Neural crest cell (in vitro differentiated cells): Measurements from ENCODE around the gene TMBIM4. TPM values are rescaled to one million over a fixed set of nuclear protein-coding genes. Genes with fewer than 3 reads are reported as not detected.

Experiments used
- DNase-seq: peaks from one replicate; pipeline ENCODE4 v3.0.0; 2021; ENCODE audit warnings: low read depth, mixed read lengths, low spot score
- H3K27ac Mint-ChIP-seq: one replicate; pipeline ENCODE4 v1.8.0; 2021; ENCODE audit warnings: mild to moderate bottlenecking, mixed read lengths; ENCODE audit not compliant: unreplicated experiment
- H3K27me3 Mint-ChIP-seq: 2 replicates; pipeline ENCODE4 v1.8.0; 2021; ENCODE audit warnings: low read depth, mild to moderate bottlenecking, mixed read lengths
- H3K36me3 Mint-ChIP-seq: 2 replicates; pipeline ENCODE4 v1.8.0; 2021; ENCODE audit warnings: low read depth, mild to moderate bottlenecking, mixed read lengths
- H3K4me1 Mint-ChIP-seq: 2 replicates; pipeline ENCODE4 v1.8.0; 2021; ENCODE audit warnings: mixed read lengths
- H3K4me3 Mint-ChIP-seq: one replicate; pipeline ENCODE4 v1.8.0; 2021; ENCODE audit warnings: mild to moderate bottlenecking, mixed read lengths
- H3K9me3 Mint-ChIP-seq: 2 replicates; pipeline ENCODE4 v1.8.0; 2021; ENCODE audit warnings: mixed read lengths
- CTCF ChIP-seq: fragments of 200-600 bp; sonication (generic); conservative IDR thresholded peaks from 2 replicates; pipeline ENCODE4 v1.5.0; 2021; ENCODE audit warnings: antibody characterized with exemption, mild to moderate bottlenecking
- total RNA-seq: library from RNA; stranded (reverse); gene quantifications from 2 replicates; pipeline ENCODE4 v1.2.1, GENCODE V29; 2021

Gene TMBIM4
- total RNA-seq, 1 donor from 2014 or later, result 27.2 TPM

GRCh38 chr12:66107451-66107915 lies 62.3 kb downstream of the TMBIM4 start:
- peak; percentile 85 for TF ChIP-seq CTCF
- DNase-seq, result peak; percentile 80
- H3K9me3 Mint-ChIP-seq, result no peaks in the 10 kb centered on the region
- no peak overlapping the region for H3K27ac Mint-ChIP-seq
- no peaks in the 10 kb centered on the region for H3K36me3 Mint-ChIP-seq
- no peaks in the 10 kb centered on the region for H3K27me3 Mint-ChIP-seq
- H3K4me1 Mint-ChIP-seq, result peaks cover 9% of the 10 kb centered on the region
- no peak overlapping the region for H3K4me3 Mint-ChIP-seq

DNA sequence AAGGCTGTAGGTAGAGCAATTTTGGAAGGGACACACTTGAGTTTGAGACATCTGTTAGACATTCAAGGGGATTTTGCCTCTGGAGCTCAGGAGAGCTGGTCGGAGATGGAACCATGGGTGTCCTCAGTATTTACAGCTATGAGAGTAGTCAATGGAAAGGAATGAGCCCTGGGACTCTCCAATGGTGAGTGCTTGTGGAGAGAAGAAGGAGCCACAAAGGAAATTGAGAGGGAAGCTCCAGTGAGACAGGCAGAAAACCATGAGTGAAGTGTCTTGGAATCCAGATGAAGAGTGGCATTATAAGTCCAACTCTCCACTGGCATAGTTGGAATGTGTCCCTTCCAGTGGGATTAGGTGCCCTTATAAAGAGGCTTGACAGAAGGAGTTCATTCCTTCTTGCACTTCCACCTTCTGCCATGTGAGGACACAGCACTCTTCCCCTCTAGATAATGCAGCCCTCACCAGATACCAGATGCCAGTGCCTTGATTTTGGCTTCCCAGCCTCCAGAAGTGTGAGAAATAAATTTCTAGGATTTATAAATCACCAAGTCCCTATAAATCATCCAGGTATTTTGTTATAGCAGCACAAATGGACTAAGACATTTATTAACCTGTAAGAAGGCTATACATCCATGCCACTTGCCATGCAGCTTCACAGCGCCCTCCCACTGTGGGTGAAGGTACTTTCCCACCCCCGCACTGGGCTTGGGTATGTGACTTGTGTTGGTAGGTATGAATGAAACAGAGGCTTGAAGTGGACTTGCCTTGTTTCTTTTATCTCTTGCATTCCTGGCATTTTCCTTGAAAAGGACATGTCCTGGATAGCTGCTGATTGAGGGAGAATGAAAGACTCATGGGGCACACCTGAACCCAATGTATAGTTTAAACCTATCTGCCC lies 66.5 kb downstream of the TMBIM4 start:
- H3K27me3 Mint-ChIP-seq, result no peaks in the 10 kb centered on the region
- no peak for TF ChIP-seq CTCF
- peaks cover 3% of the 10 kb centered on the region for H3K9me3 Mint-ChIP-seq
- peaks cover 6% of the 10 kb centered on the region for H3K4me1 Mint-ChIP-seq
- H3K36me3 Mint-ChIP-seq, result peaks cover 6% of the 10 kb centered on the region
- DNase-seq, result no peak
- H3K27ac Mint-ChIP-seq, result no peak overlapping the region
- no peak overlapping the region for H3K4me3 Mint-ChIP-seq

DNA sequence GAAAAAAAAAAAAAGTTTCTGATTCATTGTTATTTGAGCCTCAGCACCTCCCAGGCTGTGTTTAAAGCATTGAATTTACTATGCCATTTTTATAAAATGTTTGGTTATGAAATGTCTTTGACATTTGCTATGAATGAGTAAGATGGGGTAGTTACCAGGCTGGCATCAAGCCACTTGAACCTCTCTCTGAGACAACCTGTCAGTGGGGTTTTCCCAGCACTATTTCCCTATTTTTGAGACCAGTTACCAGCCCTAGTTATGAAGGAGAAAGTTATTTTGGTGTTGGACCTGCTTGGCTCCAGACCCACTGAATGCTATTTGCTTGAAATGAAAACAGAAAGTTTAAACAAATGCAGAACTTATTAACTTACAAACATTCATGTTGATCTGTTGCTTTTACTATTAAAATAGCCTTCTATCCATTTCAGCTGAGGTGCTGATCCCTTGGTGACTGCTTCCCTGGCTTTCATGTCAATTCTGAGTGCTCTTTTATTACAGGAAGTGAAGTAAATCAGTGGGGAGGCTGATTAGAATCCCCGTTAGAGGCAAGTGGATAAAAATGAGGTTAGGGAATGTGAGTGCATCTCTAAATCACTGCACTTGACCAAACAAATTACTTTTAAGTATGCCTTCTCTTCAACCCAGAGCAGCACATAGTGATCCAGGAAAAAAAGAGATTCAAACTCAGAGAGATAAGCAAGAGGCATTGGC lies 77.1 kb downstream of the TMBIM4 start:
- H3K4me1 Mint-ChIP-seq, result no peaks in the 10 kb centered on the region
- H3K27me3 Mint-ChIP-seq, result no peaks in the 10 kb centered on the region
- no peak overlapping the region for H3K27ac Mint-ChIP-seq
- no peak for TF ChIP-seq CTCF
- no peak for DNase-seq
- no peaks in the 10 kb centered on the region for H3K36me3 Mint-ChIP-seq
- H3K9me3 Mint-ChIP-seq, result no peaks in the 10 kb centered on the region
- no peak overlapping the region for H3K4me3 Mint-ChIP-seq

DNA sequence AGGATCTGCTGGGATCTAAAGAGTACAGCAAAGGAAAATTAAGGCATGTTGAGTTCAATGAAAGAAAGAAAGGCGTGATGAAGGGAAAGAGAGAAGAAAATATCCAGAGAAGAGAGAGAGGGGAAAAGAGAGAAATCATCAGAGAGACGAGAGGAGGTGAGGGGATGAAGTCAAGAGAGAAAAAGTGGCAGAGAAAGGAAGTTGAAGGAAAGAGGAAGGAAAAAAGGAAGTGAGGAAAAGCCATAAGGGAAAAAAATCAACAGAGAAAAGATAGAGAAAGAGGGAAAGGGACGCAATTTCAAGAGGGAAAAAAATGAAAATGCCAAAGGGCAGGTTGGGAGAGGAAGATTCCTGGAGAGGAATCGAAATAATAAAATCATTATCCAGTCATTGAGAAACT lies 79.6 kb downstream of the TMBIM4 start:
- H3K4me1 Mint-ChIP-seq, result peaks cover 9% of the 10 kb centered on the region
- no peak overlapping the region for H3K27ac Mint-ChIP-seq
- no peak for TF ChIP-seq CTCF
- DNase-seq, result no peak
- H3K27me3 Mint-ChIP-seq, result no peaks in the 10 kb centered on the region
- no peak overlapping the region for H3K4me3 Mint-ChIP-seq
- H3K9me3 Mint-ChIP-seq, result no peaks in the 10 kb centered on the region
- no peaks in the 10 kb centered on the region for H3K36me3 Mint-ChIP-seq

DNA sequence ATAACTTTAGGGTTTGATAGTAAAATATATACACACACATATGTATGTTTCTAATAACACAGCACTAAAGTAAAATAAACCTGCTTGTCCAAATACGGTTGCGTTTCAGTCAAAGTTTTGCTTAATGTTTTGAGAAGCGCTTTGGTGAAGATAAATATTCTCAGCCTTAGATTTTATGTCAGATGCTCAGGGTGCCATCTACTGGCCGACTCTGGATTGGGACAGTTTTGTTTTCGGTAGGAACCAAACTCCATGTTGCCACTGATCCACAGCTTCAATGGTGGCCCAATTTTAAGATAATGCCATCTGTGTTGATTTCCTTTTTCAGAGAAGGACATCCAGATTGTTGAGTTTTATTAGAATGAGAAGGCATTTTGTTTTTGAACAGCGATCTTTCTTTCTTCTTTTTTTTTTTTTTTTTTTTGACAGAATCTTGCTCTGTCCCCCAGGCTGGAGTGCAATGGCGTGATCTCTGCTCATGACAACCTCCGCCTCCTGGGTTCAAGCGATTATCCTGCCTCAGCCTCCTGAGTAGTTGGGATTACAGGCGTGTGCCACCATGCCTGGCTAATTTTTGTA lies 82.3 kb downstream of the TMBIM4 start:
- H3K36me3 Mint-ChIP-seq, result no peaks in the 10 kb centered on the region
- peak; percentile 75 for DNase-seq
- H3K27me3 Mint-ChIP-seq, result no peaks in the 10 kb centered on the region
- peaks cover 2% of the 10 kb centered on the region for H3K9me3 Mint-ChIP-seq
- no peak overlapping the region for H3K4me3 Mint-ChIP-seq
- no peak overlapping the region for H3K27ac Mint-ChIP-seq
- peak; percentile 86 for TF ChIP-seq CTCF
- H3K4me1 Mint-ChIP-seq, result peaks cover 9% of the 10 kb centered on the region
